ENCODE results near the gene BASP1. TPM values are rescaled to one million over a fixed set of nuclear protein-coding genes. Genes with fewer than 3 reads are reported as not detected.

The BASP1 gene
- total and polyA plus RNA-seq, 7 donors, result 0.64 to 1.9 (median 1.1) TPM

DNA sequence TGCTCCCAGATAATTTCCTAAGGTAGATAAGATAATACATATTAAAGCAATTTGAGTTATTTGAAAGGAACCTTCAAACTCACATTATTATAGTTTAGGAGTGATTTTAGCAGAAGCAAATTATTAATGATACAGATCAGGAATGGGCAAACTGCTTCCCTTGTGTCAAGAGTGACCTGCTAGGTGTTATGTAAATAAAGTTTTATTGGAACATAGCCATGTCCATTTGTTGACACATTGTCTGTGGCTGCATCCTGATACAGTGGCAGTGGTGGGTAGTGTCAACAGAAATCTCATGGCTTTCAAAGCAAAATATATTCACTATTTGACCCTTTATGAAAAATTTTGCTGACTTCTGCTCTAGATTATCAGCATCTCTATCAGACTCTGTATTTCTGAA lies 11.4 kb upstream of the BASP1 start:
- no peaks in the 10 kb centered on the region for H3K27me3 ChIP-seq (ENCODE audit: insufficient read depth in 3 of 3, low read length in 2 of 3)
- ATAC-seq, result no peak
- TF ChIP-seq, protein P1, sequence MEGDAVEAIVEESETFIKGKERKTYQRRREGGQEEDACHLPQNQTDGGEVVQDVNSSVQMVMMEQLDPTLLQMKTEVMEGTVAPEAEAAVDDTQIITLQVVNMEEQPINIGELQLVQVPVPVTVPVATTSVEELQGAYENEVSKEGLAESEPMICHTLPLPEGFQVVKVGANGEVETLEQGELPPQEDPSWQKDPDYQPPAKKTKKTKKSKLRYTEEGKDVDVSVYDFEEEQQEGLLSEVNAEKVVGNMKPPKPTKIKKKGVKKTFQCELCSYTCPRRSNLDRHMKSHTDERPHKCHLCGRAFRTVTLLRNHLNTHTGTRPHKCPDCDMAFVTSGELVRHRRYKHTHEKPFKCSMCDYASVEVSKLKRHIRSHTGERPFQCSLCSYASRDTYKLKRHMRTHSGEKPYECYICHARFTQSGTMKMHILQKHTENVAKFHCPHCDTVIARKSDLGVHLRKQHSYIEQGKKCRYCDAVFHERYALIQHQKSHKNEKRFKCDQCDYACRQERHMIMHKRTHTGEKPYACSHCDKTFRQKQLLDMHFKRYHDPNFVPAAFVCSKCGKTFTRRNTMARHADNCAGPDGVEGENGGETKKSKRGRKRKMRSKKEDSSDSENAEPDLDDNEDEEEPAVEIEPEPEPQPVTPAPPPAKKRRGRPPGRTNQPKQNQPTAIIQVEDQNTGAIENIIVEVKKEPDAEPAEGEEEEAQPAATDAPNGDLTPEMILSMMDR (IDR thresholded peaks at IDR 0.05), result no peak
- H3K36me3 ChIP-seq (ENCODE audit: insufficient read depth in 1 of 2, low read depth in 1 of 2), result no peaks in the 10 kb centered on the region
- no peak overlapping the region for H3K27ac ChIP-seq
- no peaks in the 10 kb centered on the region for H3K4me1 ChIP-seq
- H3K9me3 ChIP-seq, result no peaks in the 10 kb centered on the region
- DNase-seq, result no peak
- intact Hi-C loops (cut with DNase I), result loop anchor here in 1 of 2 donors (10.0 kb wide), 2 partner anchors 621 to 741 kb away; partner anchors contain the start of gene ZNF622
- no peak overlapping the region for H3K4me3 ChIP-seq

DNA sequence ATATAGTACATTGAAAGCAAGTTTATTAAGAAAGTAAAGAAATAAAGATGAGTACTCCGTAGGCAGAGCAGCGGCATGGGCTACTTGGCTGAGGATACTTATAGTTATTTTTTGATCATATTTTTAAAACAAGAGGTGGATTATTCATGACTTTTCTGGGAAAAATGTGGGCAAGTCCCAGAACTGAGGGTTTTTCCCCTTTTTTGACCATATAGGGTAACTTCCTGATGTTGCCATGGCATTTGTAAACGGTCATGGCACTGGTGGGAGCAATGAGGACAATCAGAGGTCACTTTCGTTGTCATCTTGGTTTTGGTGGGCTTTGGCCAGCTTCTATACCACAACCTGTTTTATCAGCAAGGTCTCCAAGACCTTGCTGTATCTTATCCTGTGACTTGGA lies 5.2 kb upstream of the BASP1 start:
- ATAC-seq, result no peak
- 66 to 73% (median 69%) methylated on average over 4 of the region's 4 CpGs for WGBS, 3 donors
- no peaks in the 10 kb centered on the region for H3K4me1 ChIP-seq
- peaks cover 0 to 11% (median 4%) of the 10 kb centered on the region in 3 donors for H3K27me3 ChIP-seq (ENCODE audit: insufficient read depth in 3 of 3, low read length in 2 of 3)
- H3K36me3 ChIP-seq (ENCODE audit: insufficient read depth in 1 of 2, low read depth in 1 of 2), result no peaks in the 10 kb centered on the region
- no peak for DNase-seq
- TF ChIP-seq, protein P1 (IDR thresholded peaks at IDR 0.05), result no peak
- no peak overlapping the region for H3K4me3 ChIP-seq
- H3K9me3 ChIP-seq, result no peaks in the 10 kb centered on the region
- H3K27ac ChIP-seq, result no peak overlapping the region
- intact Hi-C loops (cut with DNase I), result loop anchor here in 1 of 2 donors (10.0 kb wide), 1 partner anchor 1483 kb away; no protein-coding TSS in a partner anchor

DNA sequence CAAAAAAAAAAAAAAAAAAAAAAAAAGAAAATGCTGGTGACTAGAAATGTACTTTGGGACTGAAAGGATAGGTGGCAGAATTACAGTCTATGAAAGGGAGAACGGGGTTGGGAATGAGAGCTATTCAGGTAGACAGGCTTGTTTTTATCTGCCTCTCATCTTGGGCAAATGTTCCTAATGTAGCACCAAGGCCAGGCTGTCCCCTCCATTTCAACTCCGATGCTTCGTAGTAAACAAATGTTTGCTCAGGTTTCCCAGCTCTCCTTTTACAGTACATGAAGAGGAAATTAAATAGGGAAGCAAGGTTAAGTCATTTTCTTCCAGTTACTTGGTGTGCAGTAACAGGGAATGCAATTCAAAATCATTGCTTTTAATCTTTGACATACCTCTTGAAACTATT lies 4.4 kb upstream of the BASP1 start:
- no peaks in the 10 kb centered on the region for H3K36me3 ChIP-seq (ENCODE audit: insufficient read depth in 1 of 2, low read depth in 1 of 2)
- no peak for ATAC-seq
- H3K27me3 ChIP-seq (ENCODE audit: insufficient read depth in 3 of 3, low read length in 2 of 3), result peaks cover 0 to 18% (median 8%) of the 10 kb centered on the region in 3 donors
- intact Hi-C loops (cut with DNase I), result loop anchor here in 1 of 2 donors (10.0 kb wide), 1 partner anchor 1482 kb away; no protein-coding TSS in a partner anchor
- 35 to 78% (median 60%) methylated on average over 3 of the region's 3 CpGs for WGBS, 3 donors
- TF ChIP-seq, protein P1 (IDR thresholded peaks at IDR 0.05), result no peak
- H3K27ac ChIP-seq, result no peak overlapping the region
- no peak for DNase-seq
- H3K4me3 ChIP-seq, result no peak overlapping the region
- no peaks in the 10 kb centered on the region for H3K4me1 ChIP-seq
- H3K9me3 ChIP-seq, result no peaks in the 10 kb centered on the region

DNA sequence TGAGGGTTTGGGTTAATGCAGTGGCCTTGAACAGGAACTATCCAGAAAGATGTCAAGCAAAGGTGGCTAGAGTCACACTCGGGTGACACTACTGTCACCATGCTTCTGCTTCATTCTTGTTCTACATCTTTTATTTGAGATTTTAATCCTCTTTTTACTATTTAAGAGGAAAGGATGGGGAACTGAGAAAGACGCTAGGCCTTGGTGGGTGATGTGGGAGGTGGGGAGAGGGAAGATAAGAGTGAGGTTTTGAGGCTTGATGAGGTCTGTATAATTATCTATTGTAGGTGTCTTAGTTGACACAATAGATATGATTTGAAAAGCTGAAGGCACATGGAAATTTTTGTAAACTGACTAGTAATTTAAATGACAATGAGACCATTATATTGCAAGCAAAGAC lies 3.5 kb upstream of the BASP1 start:
- TF ChIP-seq, protein P1 (IDR thresholded peaks at IDR 0.05), result no peak
- H3K27ac ChIP-seq, result no peak overlapping the region
- intact Hi-C loops (cut with DNase I), result loop anchor here in 1 of 2 donors (10.0 kb wide), 1 partner anchor 1481 kb away; no protein-coding TSS in a partner anchor
- H3K4me3 ChIP-seq, result no peak overlapping the region
- no peaks in the 10 kb centered on the region for H3K4me1 ChIP-seq
- H3K9me3 ChIP-seq, result no peaks in the 10 kb centered on the region
- H3K27me3 ChIP-seq (ENCODE audit: insufficient read depth in 3 of 3, low read length in 2 of 3), result peaks cover 0 to 27% (median 14%) of the 10 kb centered on the region in 3 donors
- no peak for ATAC-seq
- no peaks in the 10 kb centered on the region for H3K36me3 ChIP-seq (ENCODE audit: insufficient read depth in 1 of 2, low read depth in 1 of 2)
- WGBS, 3 donors, result 76 to 89% (median 81%) methylated on average over 2 of the region's 2 CpGs
- no peak for DNase-seq

DNA sequence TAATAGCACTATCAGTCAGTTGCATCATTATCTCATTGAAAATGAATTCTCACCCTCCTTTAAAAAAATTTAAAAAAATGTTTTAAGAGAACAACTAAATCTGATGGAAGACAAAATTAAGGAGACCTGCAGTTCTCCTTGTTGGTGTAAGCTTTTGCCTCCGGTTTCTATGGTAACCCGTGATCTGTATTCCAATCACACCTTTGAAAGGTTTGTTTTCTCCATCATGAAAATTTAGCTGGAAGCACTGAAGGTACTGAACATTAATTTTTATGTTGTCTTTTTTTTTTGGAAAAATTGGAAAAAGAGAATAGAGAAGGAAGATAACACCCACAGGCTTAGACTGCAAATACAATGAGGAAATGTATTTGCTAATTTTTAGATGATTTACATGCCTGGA lies 2.5 kb upstream of the BASP1 start:
- intact Hi-C loops (cut with DNase I), result loop anchor here (5.0 to 10.0 kb wide), 2 partner anchors 1097 to 1480 kb away; no protein-coding TSS in a partner anchor
- 83 to 92% (median 87%) methylated on average over 2 of the region's 2 CpGs for WGBS, 3 donors
- DNase-seq (no peak), ATAC-seq (no peak)
- Histone ChIP-seq H3K9me3 (no peaks in the 10 kb centered on the region), H3K36me3 (ENCODE audit: insufficient read depth in 1 of 2, low read depth in 1 of 2) (no peaks in the 10 kb centered on the region), H3K4me3 (no peak overlapping the region), H3K27me3 (ENCODE audit: insufficient read depth in 3 of 3, low read length in 2 of 3) (peaks cover 0 to 36% (median 17%) of the 10 kb centered on the region in 3 donors), H3K4me1 (no peaks in the 10 kb centered on the region), H3K27ac (no peak overlapping the region)
- TF ChIP-seq, protein P1 (IDR thresholded peaks at IDR 0.05), result no peak
